HepG2 (cell line): ENCODE data around the gene OR2B2. TPM values are rescaled to one million over a fixed set of nuclear protein-coding genes. Genes with fewer than 3 reads are reported as not detected.

Experiments used
- AHR ChIP-seq: IDR thresholded peaks from 2 replicates; pipeline ENCODE4 v1.6.1; 2018; ENCODE audit warnings: missing genetic modification reagents, missing compliant biosample characterization
- CC2D1A ChIP-seq: sonication (generic); formaldehyde crosslinking; IDR thresholded peaks from 2 replicates; pipeline ENCODE4 v1.8.1; 2023; ENCODE audit warnings: mild to moderate bottlenecking, missing genetic modification reagents
- ELF4 ChIP-seq: sonication (generic); formaldehyde crosslinking; IDR thresholded peaks from 2 replicates; pipeline ENCODE4 v1.5.0; 2020; ENCODE audit warnings: missing genetic modification reagents, mild to moderate bottlenecking, moderate library complexity, borderline replicate concordance
- ETV6 ChIP-seq: sonication (generic); formaldehyde crosslinking; conservative IDR thresholded peaks from 2 replicates; pipeline ENCODE4 v1.4.0; 2020; ENCODE audit warnings: missing genetic modification reagents
- GATAD1 ChIP-seq: IDR thresholded peaks from 2 replicates; pipeline ENCODE4 v1.6.1; 2016; ENCODE audit warnings: missing genetic modification reagents, missing compliant biosample characterization
- HMG20A ChIP-seq: IDR thresholded peaks from 2 replicates; pipeline ENCODE4 v1.6.1; 2016; ENCODE audit warnings: borderline replicate concordance
- IKZF1 ChIP-seq: fragments of 450-650 bp; IDR thresholded peaks from 2 replicates; pipeline ENCODE4 v1.7.1; 2016
- MNT ChIP-seq: fragments of 450-650 bp; IDR thresholded peaks from 2 replicates; pipeline ENCODE4 v1.6.1; 2016
- NCOA2 ChIP-seq: sonication (generic); formaldehyde crosslinking; IDR thresholded peaks from 2 replicates; pipeline ENCODE4 v1.8.0; 2022; ENCODE audit warnings: inconsistent platforms
- NONO ChIP-seq, 2 experiments: fragments of 450-650 bp in 1 of 2; sonication (generic) in 1 of 2; formaldehyde crosslinking in 1 of 2; IDR thresholded peaks in 1 of 2; conservative IDR thresholded peaks in 1 of 2; 2 replicates each; pipeline versions ENCODE4 v1.6.1 to v1.8.0; 2017 to 2022; ENCODE audit warnings: mild to moderate bottlenecking in 1 of 2, missing genetic modification reagents in 1 of 2, moderate library complexity in 1 of 2
- PCBP2 ChIP-seq: fragments of 200-400 bp; formaldehyde crosslinking; optimal IDR thresholded peaks from 2 replicates; pipeline ENCODE3; 2018; ENCODE audit warnings: low read length, low read depth; ENCODE audit not compliant: poor library complexity, severe bottlenecking
- REST ChIP-seq, 2 experiments: IDR thresholded peaks; 2 replicates each; pipeline ENCODE4 v1.6.1; 2011 to 2012; ENCODE audit warnings: low read length in 2 of 2, borderline replicate concordance in 1 of 2, low read depth in 1 of 2, mild to moderate bottlenecking in 1 of 2, moderate library complexity in 1 of 2
- SKI ChIP-seq: fragments of 450-650 bp; IDR thresholded peaks from one replicate; pipeline ENCODE4 v1.6.1; 2018; ENCODE audit warnings: mild to moderate bottlenecking; ENCODE audit not compliant: partially characterized antibody
- SP1 ChIP-seq, 2 experiments: fragments of 450-650 bp in 1 of 2; sonication (generic) in 1 of 2; formaldehyde crosslinking in 1 of 2; IDR thresholded peaks; 2 replicates each; pipeline versions ENCODE4 v1.4.0 to v1.6.1; 2016 to 2020; ENCODE audit warnings: missing genetic modification reagents in 1 of 2
- STAG1 ChIP-seq: sonication (generic); formaldehyde crosslinking; IDR thresholded peaks from 2 replicates; pipeline ENCODE4 v1.4.0; 2020; ENCODE audit warnings: missing genetic modification reagents
- THAP7 ChIP-seq: sonication (generic); formaldehyde crosslinking; IDR thresholded peaks from 2 replicates; pipeline ENCODE4 v1.8.1; 2023; ENCODE audit warnings: mild to moderate bottlenecking, missing genetic modification reagents
- U2AF2 ChIP-seq: fragments of 200-400 bp; formaldehyde crosslinking; IDR thresholded peaks from 2 replicates; pipeline ENCODE4 v1.6.1; 2017; ENCODE audit warnings: low read depth, mild to moderate bottlenecking, low read length
- ZBTB44 ChIP-seq: sonication (generic); formaldehyde crosslinking; IDR thresholded peaks from 2 replicates; pipeline ENCODE4 v1.4.0; 2020; ENCODE audit warnings: missing genetic modification reagents
- ZNF20 ChIP-seq: sonication (generic); formaldehyde crosslinking; IDR thresholded peaks from 2 replicates; pipeline ENCODE4 v1.4.0; 2020; ENCODE audit warnings: mild to moderate bottlenecking, moderate library complexity, missing genetic modification reagents
- ZNF564 ChIP-seq: sonication (generic); formaldehyde crosslinking; IDR thresholded peaks from 2 replicates; pipeline ENCODE4 v1.8.1; 2023; ENCODE audit warnings: mild to moderate bottlenecking, missing genetic modification reagents
- ZNF776 ChIP-seq: sonication (generic); formaldehyde crosslinking; IDR thresholded peaks from 2 replicates; pipeline ENCODE4 v1.4.0; 2020; ENCODE audit warnings: mild to moderate bottlenecking, missing genetic modification reagents
- ZNF891 ChIP-seq: sonication (generic); formaldehyde crosslinking; IDR thresholded peaks from 2 replicates; pipeline ENCODE4 v1.5.0; 2020; ENCODE audit warnings: mild to moderate bottlenecking, missing genetic modification reagents
- polyA plus RNA-seq, 8 experiments: library from polyadenylated mRNA; depleted of rRNA in 3 of 8; stranded (reverse) in 7 of 8; unstranded in 1 of 8; fragments of >200 nt; fragmentation: Illumina TruSeq in 4 of 8; extraction: Trizol in 4 of 8; gene quantifications; 2 replicates each; pipeline versions ENCODE4 v1.2.1 to v1.2.3, GENCODE V29; 2011 to 2016; ENCODE audit warnings: low read depth in 4 of 8, missing spikeins in 1 of 8, mixed read lengths in 1 of 8; ENCODE audit not compliant: insufficient read depth in 1 of 8
- total RNA-seq, 5 experiments: library from RNA; depleted of rRNA; stranded (reverse); fragments of >200 nt; fragmentation: Illumina TruSeq; extraction: Trizol; gene quantifications; 2 replicates each; pipeline ENCODE4 v1.2.3, GENCODE V29; 2016; ENCODE audit warnings: low read depth in 1 of 5

OR2B2 gene
- total and polyA plus RNA-seq, 2 of the 13 experiments (the other 11 are each of a cell fraction or from before 2014, with no cell fraction given): not detected

GRCh38 chr6:27893836-27894807, 18.1 kb downstream of the OR2B2 start (continued):
- no peak for TF ChIP-seq ZNF564 (CRISPR knock-in tag)
- TF ChIP-seq U2AF2: no peak
- TF ChIP-seq SKI: no peak
- TF ChIP-seq NCOA2 (CRISPR knock-in tag): no peak
- no peak for TF ChIP-seq THAP7 (CRISPR knock-in tag)
- TF ChIP-seq ZNF891 (CRISPR knock-in tag): no peak
- 0 out of 2 replicates have a peak, but pooled peaks have one; percentile 55 for TF ChIP-seq CC2D1A (CRISPR knock-in tag)
- TF ChIP-seq ELF4 (CRISPR knock-in tag): no peak
- TF ChIP-seq ZBTB44 (CRISPR knock-in tag): no peak
- TF ChIP-seq IKZF1: no peak
- TF ChIP-seq HMG20A (CRISPR knock-in tag): no peak
- TF ChIP-seq STAG1 (CRISPR knock-in tag): 0 out of 2 replicates have a peak, but pooled peaks have one; percentile 3
- TF ChIP-seq SP1 (IDR thresholded peaks at IDR 0.05): no peak
- TF ChIP-seq SP1 (CRISPR knock-in tag; IDR thresholded peaks at IDR 0.05): no peak
- TF ChIP-seq AHR (CRISPR knock-in tag): no peak
- TF ChIP-seq ZNF20 (CRISPR knock-in tag): no peak
- TF ChIP-seq ETV6: no peak
- TF ChIP-seq REST (IDR thresholded peaks at IDR 0.05; ENCODE audit: borderline replicate concordance in 1 of 2, low read depth in 1 of 2, low read length in 2 of 2): peak in 1 of 2 experiments; percentile 2; a peak in 1 of 4 replicates
- no peak for TF ChIP-seq NONO (IDR thresholded peaks at IDR 0.05)
- no peak for TF ChIP-seq NONO (CRISPR knock-in tag; conservative IDR thresholded peaks at IDR 0.05)
- no peak for TF ChIP-seq PCBP2
- TF ChIP-seq MNT: no peak; the same call in 1 of the 2 replicates
- TF ChIP-seq ZNF776 (CRISPR knock-in tag): no peak
- TF ChIP-seq GATAD1: peak; percentile 74; the same call in 1 of the 2 replicates
